SU-DHL-6 (cell line): ENCODE results near the gene ZMIZ1.

Experiments
- EZH2phosphoT487 ChIP-seq: fragments of 200-600 bp; sonication (generic), shearing (Covaris generic); conservative IDR thresholded peaks from 2 replicates; pipeline ENCODE4 v1.6.1; 2018; ENCODE audit warnings: mild to moderate bottlenecking, antibody characterized with exemption, low read length, moderate library complexity, mixed read lengths
- TF ChIP-seq, protein P1 (sequence below): fragments of 200-600 bp; sonication (generic); IDR thresholded peaks from one replicate; pipeline ENCODE4 v1.5.1; 2017; ENCODE audit warnings: antibody characterized with exemption, mild to moderate bottlenecking, low read length, moderate library complexity; ENCODE audit not compliant: insufficient read depth, poor library complexity, severe bottlenecking

DNA sequence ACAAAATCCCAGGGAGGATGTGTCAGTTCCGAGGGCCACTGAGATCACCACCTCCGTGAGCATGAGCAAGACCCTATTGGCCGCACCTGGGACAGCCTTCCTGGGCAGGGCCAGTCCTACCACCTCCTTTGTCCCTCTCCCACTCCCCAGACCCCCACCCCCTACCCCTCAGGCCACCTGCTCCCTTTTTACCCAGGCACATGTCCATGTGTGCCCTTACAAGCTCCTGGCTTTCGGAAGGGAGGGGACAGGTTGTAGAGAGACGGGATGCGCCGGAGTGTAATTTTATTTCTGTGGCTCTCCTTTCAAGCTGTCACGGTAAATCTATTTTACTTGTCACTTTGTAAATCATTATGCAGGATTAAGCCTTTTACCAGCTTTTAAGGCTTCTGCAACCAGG, 20.9 kb downstream of the ZMIZ1 start:
- TF ChIP-seq, protein P1, sequence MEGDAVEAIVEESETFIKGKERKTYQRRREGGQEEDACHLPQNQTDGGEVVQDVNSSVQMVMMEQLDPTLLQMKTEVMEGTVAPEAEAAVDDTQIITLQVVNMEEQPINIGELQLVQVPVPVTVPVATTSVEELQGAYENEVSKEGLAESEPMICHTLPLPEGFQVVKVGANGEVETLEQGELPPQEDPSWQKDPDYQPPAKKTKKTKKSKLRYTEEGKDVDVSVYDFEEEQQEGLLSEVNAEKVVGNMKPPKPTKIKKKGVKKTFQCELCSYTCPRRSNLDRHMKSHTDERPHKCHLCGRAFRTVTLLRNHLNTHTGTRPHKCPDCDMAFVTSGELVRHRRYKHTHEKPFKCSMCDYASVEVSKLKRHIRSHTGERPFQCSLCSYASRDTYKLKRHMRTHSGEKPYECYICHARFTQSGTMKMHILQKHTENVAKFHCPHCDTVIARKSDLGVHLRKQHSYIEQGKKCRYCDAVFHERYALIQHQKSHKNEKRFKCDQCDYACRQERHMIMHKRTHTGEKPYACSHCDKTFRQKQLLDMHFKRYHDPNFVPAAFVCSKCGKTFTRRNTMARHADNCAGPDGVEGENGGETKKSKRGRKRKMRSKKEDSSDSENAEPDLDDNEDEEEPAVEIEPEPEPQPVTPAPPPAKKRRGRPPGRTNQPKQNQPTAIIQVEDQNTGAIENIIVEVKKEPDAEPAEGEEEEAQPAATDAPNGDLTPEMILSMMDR: no peak
- no peak for TF ChIP-seq EZH2phosphoT487
